OCI-LY3 (cell line): Measurements from ENCODE around the gene REXO1.

ENCODE experiments used
- EZH2phosphoT487 ChIP-seq: fragments of 200-600 bp; shearing (Covaris generic); IDR thresholded peaks from 2 replicates; pipeline ENCODE4 v1.6.1; 2018; ENCODE audit warnings: antibody characterized with exemption, mixed run types, low read depth
- TF ChIP-seq, protein P1 (sequence below): fragments of 200-600, 300-600 bp; sonication (generic); IDR thresholded peaks from 2 replicates; pipeline ENCODE4 v1.5.1; 2014; ENCODE audit warnings: antibody characterized with exemption, low read length, low read depth

- TF ChIP-seq, protein P1, sequence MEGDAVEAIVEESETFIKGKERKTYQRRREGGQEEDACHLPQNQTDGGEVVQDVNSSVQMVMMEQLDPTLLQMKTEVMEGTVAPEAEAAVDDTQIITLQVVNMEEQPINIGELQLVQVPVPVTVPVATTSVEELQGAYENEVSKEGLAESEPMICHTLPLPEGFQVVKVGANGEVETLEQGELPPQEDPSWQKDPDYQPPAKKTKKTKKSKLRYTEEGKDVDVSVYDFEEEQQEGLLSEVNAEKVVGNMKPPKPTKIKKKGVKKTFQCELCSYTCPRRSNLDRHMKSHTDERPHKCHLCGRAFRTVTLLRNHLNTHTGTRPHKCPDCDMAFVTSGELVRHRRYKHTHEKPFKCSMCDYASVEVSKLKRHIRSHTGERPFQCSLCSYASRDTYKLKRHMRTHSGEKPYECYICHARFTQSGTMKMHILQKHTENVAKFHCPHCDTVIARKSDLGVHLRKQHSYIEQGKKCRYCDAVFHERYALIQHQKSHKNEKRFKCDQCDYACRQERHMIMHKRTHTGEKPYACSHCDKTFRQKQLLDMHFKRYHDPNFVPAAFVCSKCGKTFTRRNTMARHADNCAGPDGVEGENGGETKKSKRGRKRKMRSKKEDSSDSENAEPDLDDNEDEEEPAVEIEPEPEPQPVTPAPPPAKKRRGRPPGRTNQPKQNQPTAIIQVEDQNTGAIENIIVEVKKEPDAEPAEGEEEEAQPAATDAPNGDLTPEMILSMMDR: peak; percentile 82
- TF ChIP-seq EZH2phosphoT487: no peak
Observed at GRCh38 chr19:1812426-1813191, 35.7 kb downstream of the REXO1 start.
